Neural crest cell (in vitro differentiated cells): ENCODE data around the gene ZBTB45. TPM values are rescaled to one million over a fixed set of nuclear protein-coding genes. Genes with fewer than 3 reads are reported as not detected.
"Not testable (repeated sequence)": the region's sequence is repeated elsewhere in the genome, so short reads cannot be mapped to it uniquely, and the experiment has no call there.

Source experiments
- DNase-seq: peaks from one replicate; pipeline ENCODE4 v3.0.0; 2021; ENCODE audit warnings: low read depth, mixed read lengths, low spot score
- H3K27ac Mint-ChIP-seq: one replicate; pipeline ENCODE4 v1.8.0; 2021; ENCODE audit warnings: mild to moderate bottlenecking, mixed read lengths; ENCODE audit not compliant: unreplicated experiment
- H3K27me3 Mint-ChIP-seq: 2 replicates; pipeline ENCODE4 v1.8.0; 2021; ENCODE audit warnings: low read depth, mild to moderate bottlenecking, mixed read lengths
- H3K36me3 Mint-ChIP-seq: 2 replicates; pipeline ENCODE4 v1.8.0; 2021; ENCODE audit warnings: low read depth, mild to moderate bottlenecking, mixed read lengths
- H3K4me1 Mint-ChIP-seq: 2 replicates; pipeline ENCODE4 v1.8.0; 2021; ENCODE audit warnings: mixed read lengths
- H3K4me3 Mint-ChIP-seq: one replicate; pipeline ENCODE4 v1.8.0; 2021; ENCODE audit warnings: mild to moderate bottlenecking, mixed read lengths
- H3K9me3 Mint-ChIP-seq: 2 replicates; pipeline ENCODE4 v1.8.0; 2021; ENCODE audit warnings: mixed read lengths
- total RNA-seq: library from RNA; stranded (reverse); gene quantifications from 2 replicates; pipeline ENCODE4 v1.2.1, GENCODE V29; 2021
- TF ChIP-seq, protein P1 (sequence below): fragments of 200-600 bp; sonication (generic); conservative IDR thresholded peaks from 2 replicates; pipeline ENCODE4 v1.5.0; 2021; ENCODE audit warnings: antibody characterized with exemption, mild to moderate bottlenecking

Gene ZBTB45
- total RNA-seq, 1 donor from 2014 or later, result 27.3 TPM

DNA sequence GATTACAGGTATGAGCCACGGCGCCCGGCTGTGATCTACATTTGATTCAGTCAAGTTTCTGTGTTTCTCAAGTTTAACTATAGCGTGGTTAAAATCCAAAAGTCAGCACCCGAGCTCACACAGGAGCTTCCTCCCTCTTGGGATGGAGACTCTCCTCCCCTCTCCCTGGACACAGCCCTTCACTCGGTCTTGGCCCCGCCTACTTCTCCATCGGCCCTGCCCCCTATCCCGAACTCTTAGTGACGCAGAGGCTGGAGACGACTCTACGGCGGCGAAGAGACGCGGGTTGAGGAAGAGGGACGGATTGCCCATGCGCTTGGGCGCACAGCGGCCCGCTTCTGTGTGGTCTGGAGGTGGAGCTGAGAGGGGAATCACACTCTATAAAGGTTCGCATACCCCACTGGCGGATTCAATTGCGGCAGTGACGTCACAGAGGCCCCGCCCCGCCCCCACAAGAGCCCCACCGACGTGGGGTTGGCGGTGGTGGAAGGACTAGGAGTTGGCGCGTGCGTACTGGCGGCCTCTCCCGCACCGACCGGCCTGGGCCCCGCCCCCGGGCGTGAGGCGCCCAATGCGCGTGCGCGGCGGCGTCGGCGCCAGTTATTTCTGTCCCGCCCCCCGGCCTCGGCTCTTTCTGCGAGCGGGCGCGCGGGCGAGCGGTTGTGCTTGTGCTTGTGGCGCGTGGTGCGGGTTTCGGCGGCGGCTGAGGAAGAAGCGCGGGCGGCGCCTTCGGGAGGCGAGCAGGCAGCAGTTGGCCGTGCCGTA lies 24.4 kb upstream of the ZBTB45 start, which contains the start of gene TRIM28:
TSS of gene TRIM28 (plus strand) at position 239 of the 765 bp plus-strand sequence. CDS start 694 bp downstream, outside the sequence.
- H3K4me3 Mint-ChIP-seq, result peak within 1 kb of the TSS; percentile 95
- peaks cover 46% of the 10 kb centered on the region for H3K27me3 Mint-ChIP-seq
- DNase-seq, result peak; percentile 99
- H3K9me3 Mint-ChIP-seq, result no peaks in the 10 kb centered on the region
- TF ChIP-seq, protein P1, sequence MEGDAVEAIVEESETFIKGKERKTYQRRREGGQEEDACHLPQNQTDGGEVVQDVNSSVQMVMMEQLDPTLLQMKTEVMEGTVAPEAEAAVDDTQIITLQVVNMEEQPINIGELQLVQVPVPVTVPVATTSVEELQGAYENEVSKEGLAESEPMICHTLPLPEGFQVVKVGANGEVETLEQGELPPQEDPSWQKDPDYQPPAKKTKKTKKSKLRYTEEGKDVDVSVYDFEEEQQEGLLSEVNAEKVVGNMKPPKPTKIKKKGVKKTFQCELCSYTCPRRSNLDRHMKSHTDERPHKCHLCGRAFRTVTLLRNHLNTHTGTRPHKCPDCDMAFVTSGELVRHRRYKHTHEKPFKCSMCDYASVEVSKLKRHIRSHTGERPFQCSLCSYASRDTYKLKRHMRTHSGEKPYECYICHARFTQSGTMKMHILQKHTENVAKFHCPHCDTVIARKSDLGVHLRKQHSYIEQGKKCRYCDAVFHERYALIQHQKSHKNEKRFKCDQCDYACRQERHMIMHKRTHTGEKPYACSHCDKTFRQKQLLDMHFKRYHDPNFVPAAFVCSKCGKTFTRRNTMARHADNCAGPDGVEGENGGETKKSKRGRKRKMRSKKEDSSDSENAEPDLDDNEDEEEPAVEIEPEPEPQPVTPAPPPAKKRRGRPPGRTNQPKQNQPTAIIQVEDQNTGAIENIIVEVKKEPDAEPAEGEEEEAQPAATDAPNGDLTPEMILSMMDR, result no peak
- peaks cover 24% of the 10 kb centered on the region for H3K36me3 Mint-ChIP-seq
- H3K4me1 Mint-ChIP-seq, result peaks cover 30% of the 10 kb centered on the region
- peak within 1 kb of the TSS; percentile 99 for H3K27ac Mint-ChIP-seq

- peaks cover 30% of the 10 kb centered on the region for H3K4me1 Mint-ChIP-seq
- peaks cover 19% of the 10 kb centered on the region for H3K36me3 Mint-ChIP-seq
- not testable (repeated sequence) for DNase-seq, H3K4me3 Mint-ChIP-seq, H3K27ac Mint-ChIP-seq, H3K9me3 Mint-ChIP-seq
- H3K27me3 Mint-ChIP-seq, result peaks cover 50% of the 10 kb centered on the region
Observed at GRCh38 chr19:58542641-58543372, 23.2 kb upstream of the ZBTB45 start.

DNA sequence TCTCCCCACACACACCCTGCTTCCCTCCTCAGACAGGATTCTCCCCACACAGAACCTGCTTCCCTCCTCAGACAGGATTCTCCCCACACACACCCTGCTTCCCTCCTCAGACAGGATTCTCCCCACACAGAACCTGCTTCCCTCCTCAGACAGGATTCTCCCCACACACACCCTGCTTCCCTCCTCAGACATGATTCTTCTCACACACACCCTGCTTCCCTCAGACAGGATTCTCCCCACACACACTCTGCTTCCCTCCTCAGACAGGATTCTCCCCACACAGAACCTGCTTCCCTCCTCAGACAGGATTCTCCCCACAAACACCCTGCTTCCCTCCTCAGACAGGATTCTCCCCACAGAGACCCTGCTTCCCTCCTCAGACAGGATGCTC lies 19.6 kb upstream of the ZBTB45 start:
- H3K36me3 Mint-ChIP-seq, H3K27ac Mint-ChIP-seq, H3K9me3 Mint-ChIP-seq, H3K4me3 Mint-ChIP-seq, DNase-seq: not testable (repeated sequence)
- peaks cover 18% of the 10 kb centered on the region for H3K4me1 Mint-ChIP-seq
- peaks cover 37% of the 10 kb centered on the region for H3K27me3 Mint-ChIP-seq

DNA sequence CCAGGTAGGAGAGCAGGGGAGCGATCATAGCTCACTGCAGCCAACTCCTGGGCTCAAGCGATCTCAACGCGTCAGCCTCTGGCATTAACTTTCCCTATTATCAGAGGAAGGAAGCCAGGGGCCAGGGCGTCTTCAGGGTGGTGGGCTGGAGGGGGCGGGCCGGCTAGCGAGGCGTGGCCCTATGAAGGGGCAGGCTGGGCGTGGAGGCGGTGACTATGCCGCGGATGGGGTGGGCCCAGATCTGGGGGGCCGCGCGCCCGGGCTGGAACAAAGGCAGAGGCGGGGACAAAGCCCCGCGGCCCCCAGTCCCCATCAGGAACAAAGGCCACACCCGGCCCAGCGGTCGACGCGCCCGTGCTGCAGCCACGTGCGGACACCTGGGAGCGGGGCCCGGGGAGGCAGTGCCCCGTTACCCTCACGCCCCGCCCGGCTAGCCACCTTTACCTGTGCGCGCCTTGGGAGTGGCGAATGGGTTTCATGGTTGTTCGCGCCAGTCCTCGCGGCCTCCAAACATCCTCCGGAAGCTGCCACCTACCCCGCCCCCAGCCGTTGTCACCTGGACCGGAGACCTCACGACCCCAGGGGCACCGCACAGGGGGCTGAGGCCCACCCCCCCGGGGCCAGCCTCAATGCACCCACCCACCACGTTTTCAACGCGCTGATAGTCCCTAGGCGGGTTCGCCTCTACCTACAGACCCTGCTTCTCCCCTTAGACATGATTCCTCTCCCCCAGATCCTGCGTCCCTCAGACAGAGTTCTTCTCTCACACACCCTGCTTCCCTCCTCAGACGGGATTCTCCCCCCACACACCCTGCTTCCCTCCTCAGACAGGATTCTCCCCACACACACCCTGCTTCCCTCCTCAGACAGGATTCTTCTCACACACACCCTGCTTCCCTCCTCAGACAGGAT lies 18.9 kb upstream of the ZBTB45 start:
- DNase-seq, result peak; percentile 63
- Mint-ChIP-seq H3K27me3 (peaks cover 31% of the 10 kb centered on the region), H3K36me3 (no peaks in the 10 kb centered on the region), H3K4me1 (peaks cover 15% of the 10 kb centered on the region), H3K9me3 (no peaks in the 10 kb centered on the region), H3K4me3 (peak overlapping the region; percentile 80), H3K27ac (peak overlapping the region; percentile 35)
- TF ChIP-seq, protein P1, result no peak

- Mint-ChIP-seq H3K4me3 (no peak overlapping the region), H3K4me1 (peaks cover 15% of the 10 kb centered on the region), H3K27me3 (peaks cover 21% of the 10 kb centered on the region), H3K27ac (no peak overlapping the region), H3K36me3 (no peaks in the 10 kb centered on the region), H3K9me3 (no peaks in the 10 kb centered on the region)
- TF ChIP-seq, protein P1, result no peak
- DNase-seq, result no peak
Observed at GRCh38 chr19:58536852-58537798, 17.5 kb upstream of the ZBTB45 start.
